Nephron progenitor cell (in vitro differentiated cells): Measurements from ENCODE around the gene CACNA2D3.

Experiments
- DNase-seq: peaks from one replicate; pipeline ENCODE4 v3.0.0; 2021
- H3K27ac Mint-ChIP-seq: 2 replicates; pipeline ENCODE4 v1.8.0; 2021; ENCODE audit warnings: mild to moderate bottlenecking, moderate library complexity, mixed read lengths
- H3K27me3 Mint-ChIP-seq: 2 replicates; pipeline ENCODE4 v1.8.0; 2021; ENCODE audit warnings: mild to moderate bottlenecking, low read depth, mixed read lengths; ENCODE audit not compliant: poor library complexity
- H3K36me3 Mint-ChIP-seq: 2 replicates; pipeline ENCODE4 v1.8.0; 2021; ENCODE audit warnings: low read depth, mixed read lengths
- H3K4me1 Mint-ChIP-seq: 2 replicates; pipeline ENCODE4 v1.8.0; 2021; ENCODE audit warnings: mixed read lengths
- H3K4me3 Mint-ChIP-seq: 2 replicates; pipeline ENCODE4 v1.8.0; 2021; ENCODE audit warnings: mild to moderate bottlenecking, moderate library complexity, mixed read lengths
- H3K9me3 Mint-ChIP-seq: 2 replicates; pipeline ENCODE4 v1.8.0; 2021; ENCODE audit warnings: mild to moderate bottlenecking, moderate library complexity, mixed read lengths
- TF ChIP-seq, protein P1 (sequence below): fragments of 200-600 bp; sonication (generic); IDR thresholded peaks from 2 replicates; pipeline ENCODE4 v1.5.0; 2021; ENCODE audit warnings: antibody characterized with exemption

The CACNA2D3 gene

DNA sequence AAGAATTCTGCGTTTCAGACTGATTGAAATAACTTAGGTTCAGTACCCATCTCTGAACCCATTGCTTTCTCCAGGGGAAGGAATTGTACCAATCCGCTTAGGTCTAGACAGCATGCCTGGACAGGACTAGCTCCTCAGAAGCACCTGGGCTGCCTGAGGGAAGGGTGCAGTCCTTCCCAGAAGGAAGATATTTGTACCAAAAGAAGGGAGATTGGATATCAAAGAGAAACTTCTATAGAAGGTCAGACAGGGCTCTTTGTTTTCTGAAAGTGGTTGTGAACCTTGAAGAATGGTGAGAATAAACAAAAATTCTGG, 939.3 kb downstream of the CACNA2D3 start:
- H3K27ac Mint-ChIP-seq: no peak overlapping the region
- H3K4me3 Mint-ChIP-seq: no peak overlapping the region

DNA sequence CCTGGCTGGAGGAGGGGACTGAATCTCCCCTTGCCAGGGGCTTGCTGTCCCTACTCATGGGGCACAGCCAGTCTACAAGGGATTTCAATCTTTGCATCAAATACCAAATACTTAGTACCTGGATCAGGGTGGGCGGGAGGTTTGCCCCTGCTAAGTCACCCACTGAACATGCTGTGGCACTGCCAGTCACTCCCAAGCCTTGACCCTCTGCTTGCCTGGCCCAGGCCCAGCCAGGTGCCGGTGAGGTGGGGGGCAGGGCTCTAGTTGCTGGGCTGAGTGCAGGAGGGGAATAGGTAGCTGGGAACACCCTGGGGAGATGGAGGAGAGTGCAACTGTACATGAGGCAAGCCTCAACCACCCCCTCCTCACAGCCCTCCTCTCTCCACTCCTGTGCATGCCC, 941.8 kb downstream of the CACNA2D3 start:
- H3K27me3 Mint-ChIP-seq: peaks cover 6% of the 10 kb centered on the region
- H3K9me3 Mint-ChIP-seq: no peaks in the 10 kb centered on the region
- TF ChIP-seq, protein P1, sequence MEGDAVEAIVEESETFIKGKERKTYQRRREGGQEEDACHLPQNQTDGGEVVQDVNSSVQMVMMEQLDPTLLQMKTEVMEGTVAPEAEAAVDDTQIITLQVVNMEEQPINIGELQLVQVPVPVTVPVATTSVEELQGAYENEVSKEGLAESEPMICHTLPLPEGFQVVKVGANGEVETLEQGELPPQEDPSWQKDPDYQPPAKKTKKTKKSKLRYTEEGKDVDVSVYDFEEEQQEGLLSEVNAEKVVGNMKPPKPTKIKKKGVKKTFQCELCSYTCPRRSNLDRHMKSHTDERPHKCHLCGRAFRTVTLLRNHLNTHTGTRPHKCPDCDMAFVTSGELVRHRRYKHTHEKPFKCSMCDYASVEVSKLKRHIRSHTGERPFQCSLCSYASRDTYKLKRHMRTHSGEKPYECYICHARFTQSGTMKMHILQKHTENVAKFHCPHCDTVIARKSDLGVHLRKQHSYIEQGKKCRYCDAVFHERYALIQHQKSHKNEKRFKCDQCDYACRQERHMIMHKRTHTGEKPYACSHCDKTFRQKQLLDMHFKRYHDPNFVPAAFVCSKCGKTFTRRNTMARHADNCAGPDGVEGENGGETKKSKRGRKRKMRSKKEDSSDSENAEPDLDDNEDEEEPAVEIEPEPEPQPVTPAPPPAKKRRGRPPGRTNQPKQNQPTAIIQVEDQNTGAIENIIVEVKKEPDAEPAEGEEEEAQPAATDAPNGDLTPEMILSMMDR: no peak
- H3K36me3 Mint-ChIP-seq: no peaks in the 10 kb centered on the region
- no peak overlapping the region for H3K4me3 Mint-ChIP-seq
- no peak for DNase-seq
- H3K27ac Mint-ChIP-seq: no peak overlapping the region
- peaks cover 52% of the 10 kb centered on the region for H3K4me1 Mint-ChIP-seq

More for the DNA sequence above, 939.3 kb downstream of the CACNA2D3 start:
- Mint-ChIP-seq H3K27me3 (peaks cover 6% of the 10 kb centered on the region), H3K4me1 (peaks cover 50% of the 10 kb centered on the region), H3K36me3 (no peaks in the 10 kb centered on the region), H3K9me3 (peaks cover under 1% of the 10 kb centered on the region)
- TF ChIP-seq, protein P1: no peak
- DNase-seq: no peak

DNA sequence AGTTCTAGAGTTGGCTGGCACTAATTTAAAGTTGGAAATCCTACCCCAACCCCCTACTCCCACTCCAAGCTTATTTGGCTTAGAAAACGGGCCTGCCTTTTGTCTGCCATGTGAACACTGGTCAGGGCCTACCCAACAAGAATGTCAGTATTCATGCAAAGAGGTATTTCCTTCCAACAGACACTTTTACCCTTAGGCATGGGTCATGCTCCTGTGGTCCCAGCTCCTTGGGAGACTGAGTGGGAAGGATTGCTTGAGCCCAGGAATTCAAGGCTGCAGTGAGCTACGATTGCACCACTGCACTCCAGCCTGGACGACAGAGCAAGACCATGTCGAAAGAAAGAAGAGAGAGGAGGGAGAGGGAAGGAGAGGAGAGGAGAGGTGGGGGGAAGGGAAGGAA, 943.0 kb downstream of the CACNA2D3 start:
- TF ChIP-seq, protein P1: no peak
- Mint-ChIP-seq H3K27ac (peak overlapping the region; percentile 73), H3K4me3 (no peak overlapping the region), H3K27me3 (peaks cover 6% of the 10 kb centered on the region), H3K4me1 (peaks cover 59% of the 10 kb centered on the region), H3K36me3 (no peaks in the 10 kb centered on the region), H3K9me3 (no peaks in the 10 kb centered on the region)
- DNase-seq: no peak

DNA sequence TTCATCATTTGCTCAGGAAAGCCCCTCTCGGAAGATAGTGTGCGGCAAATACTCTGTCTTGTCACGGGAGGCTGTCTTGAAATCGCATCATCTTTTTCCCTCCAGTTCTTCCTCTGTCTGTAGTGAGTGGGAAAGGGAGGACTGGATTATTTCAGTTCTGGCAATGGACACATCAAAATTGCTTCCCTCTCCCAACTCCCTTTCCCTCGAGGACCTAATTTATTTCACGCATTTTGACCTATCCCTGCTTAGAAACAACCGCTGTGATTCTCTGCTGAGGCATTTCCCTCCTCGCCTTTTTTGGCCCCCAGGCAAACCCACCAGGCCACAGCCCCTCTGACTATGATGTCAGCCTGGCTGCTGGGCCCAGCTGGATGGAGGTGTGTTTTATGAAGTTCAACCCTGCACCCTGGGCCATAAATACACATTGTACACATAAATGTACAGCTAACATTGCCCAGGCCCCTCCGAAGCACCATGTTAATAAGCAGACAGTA, 944.2 kb downstream of the CACNA2D3 start:
- no peak overlapping the region for H3K4me3 Mint-ChIP-seq
- H3K4me1 Mint-ChIP-seq: peaks cover 50% of the 10 kb centered on the region
- H3K27ac Mint-ChIP-seq: no peak overlapping the region
- no peaks in the 10 kb centered on the region for H3K36me3 Mint-ChIP-seq
- DNase-seq: no peak
- H3K27me3 Mint-ChIP-seq: peaks cover 2% of the 10 kb centered on the region
- H3K9me3 Mint-ChIP-seq: no peaks in the 10 kb centered on the region
- TF ChIP-seq, protein P1: no peak

DNA sequence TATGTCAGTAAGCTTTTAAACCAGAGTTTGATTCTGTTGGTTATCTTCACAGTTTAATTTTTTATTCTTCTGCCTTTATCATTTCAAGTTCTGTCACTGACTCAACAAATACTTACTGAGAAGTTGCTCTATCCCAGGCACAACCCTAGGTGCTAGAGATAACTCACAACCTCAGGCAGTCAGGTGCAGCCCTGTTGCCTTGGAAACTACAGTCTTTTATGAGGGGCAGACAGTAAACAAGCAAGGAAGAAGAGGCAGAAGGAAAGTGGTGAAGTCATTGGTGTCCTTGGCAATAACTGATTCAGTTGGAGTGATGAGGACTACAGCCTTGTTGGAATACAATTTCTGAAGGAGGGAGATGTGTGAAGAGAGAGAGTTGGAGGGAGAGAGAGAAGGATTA, 947.6 kb downstream of the CACNA2D3 start:
- DNase-seq: no peak
- H3K4me3 Mint-ChIP-seq: no peak overlapping the region
- H3K27ac Mint-ChIP-seq: no peak overlapping the region
- TF ChIP-seq, protein P1: no peak
- no peaks in the 10 kb centered on the region for H3K9me3 Mint-ChIP-seq
- peaks cover 2% of the 10 kb centered on the region for H3K27me3 Mint-ChIP-seq
- H3K36me3 Mint-ChIP-seq: no peaks in the 10 kb centered on the region
- peaks cover 24% of the 10 kb centered on the region for H3K4me1 Mint-ChIP-seq

DNA sequence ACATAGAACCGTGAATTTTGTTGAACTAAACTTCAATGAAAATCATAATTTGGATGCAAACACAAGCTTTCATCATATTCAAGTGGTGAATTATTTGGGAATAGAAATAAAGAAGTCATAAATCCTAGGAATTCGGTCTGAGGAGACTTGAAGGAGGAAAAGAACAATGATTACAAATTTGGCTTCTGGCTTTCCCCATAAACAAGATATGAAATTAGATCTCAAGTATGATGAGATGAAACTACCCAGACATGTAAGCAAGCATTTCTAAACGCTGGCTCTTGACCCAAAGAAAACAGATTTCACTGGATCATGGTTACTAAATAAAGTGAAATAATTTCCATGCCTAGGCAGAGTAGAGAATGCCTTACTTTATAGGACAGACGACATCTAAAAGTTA, 952.4 kb downstream of the CACNA2D3 start:
- DNase-seq: no peak
- H3K4me3 Mint-ChIP-seq: no peak overlapping the region
- H3K27me3 Mint-ChIP-seq: no peaks in the 10 kb centered on the region
- no peaks in the 10 kb centered on the region for H3K9me3 Mint-ChIP-seq
- TF ChIP-seq, protein P1: no peak
- no peak overlapping the region for H3K27ac Mint-ChIP-seq
- H3K4me1 Mint-ChIP-seq: peaks cover 10% of the 10 kb centered on the region
- no peaks in the 10 kb centered on the region for H3K36me3 Mint-ChIP-seq
